Activated naive CD4-positive, alpha-beta T cell treated with anti-CD3 and anti-CD28 coated beads, Interleukin-2, amount 50 U/mL, for 72 hours (primary cell): Measurements from ENCODE around the gene SYT17. TPM values are rescaled to one million over a fixed set of nuclear protein-coding genes. Genes with fewer than 3 reads are reported as not detected.

ENCODE experiments used
- ATAC-seq, 2 donors: fragments of 150-1000 bp; cut with Tn5 transposase; 2 replicates each; pipeline ENCODE4 v1.10.0; 2021; ENCODE audit warnings: mild to moderate bottlenecking in 2 of 2, moderate library complexity in 2 of 2
- DNase-seq, 2 donors: peaks; one replicate each; pipeline ENCODE4 v3.0.0; 2021 to 2022; ENCODE audit warnings: low spot score in 2 of 2
- H3K27ac Mint-ChIP-seq, 2 donors: one replicate each; pipeline ENCODE4 v1.8.0; 2022; ENCODE audit warnings: mild to moderate bottlenecking in 2 of 2, mixed read lengths in 2 of 2
- H3K36me3 Mint-ChIP-seq, 2 donors: one replicate each; pipeline ENCODE4 v1.8.0; 2022; ENCODE audit warnings: mixed read lengths in 2 of 2
- H3K9me3 Mint-ChIP-seq, 2 donors: one replicate each; pipeline ENCODE4 v1.8.0; 2022; ENCODE audit warnings: mixed read lengths in 2 of 2
- total RNA-seq, 2 donors: library from RNA; stranded (reverse); gene quantifications; one replicate each; pipeline ENCODE4 v1.2.3, GENCODE V29; 2022

Gene SYT17
- total RNA-seq, 2 donors from 2014 or later, result not detected

GRCh38 chr16:19135896-19136438 lies 32.1 kb upstream of the SYT17 start:
- DNase-seq, result no peak

GRCh38 chr16:19136549-19137196 lies 31.4 kb upstream of the SYT17 start:
- Mint-ChIP-seq H3K36me3 (no peaks in the 10 kb centered on the region), H3K9me3 (no peaks in the 10 kb centered on the region), H3K27ac (no peak overlapping the region)
- ATAC-seq (peak in 1 of 2 donors; percentile 30), DNase-seq (no peak)

More at GRCh38 chr16:19135896-19136438, 32.1 kb upstream of the SYT17 start:
- Mint-ChIP-seq H3K36me3 (no peaks in the 10 kb centered on the region), H3K27ac (no peak overlapping the region), H3K9me3 (no peaks in the 10 kb centered on the region)
- ATAC-seq, result no peak

GRCh38 chr16:19137201-19138128 lies 30.6 kb upstream of the SYT17 start:
- DNase-seq (no peak), ATAC-seq (no peak)
- H3K9me3 Mint-ChIP-seq, result no peaks in the 10 kb centered on the region
- H3K27ac Mint-ChIP-seq, result no peak overlapping the region
- no peaks in the 10 kb centered on the region for H3K36me3 Mint-ChIP-seq

- Mint-ChIP-seq H3K36me3 (no peaks in the 10 kb centered on the region), H3K9me3 (no peaks in the 10 kb centered on the region), H3K27ac (no peak overlapping the region)
- no peak for DNase-seq
- no peak for ATAC-seq
Observed at GRCh38 chr16:19138601-19139000, 29.4 kb upstream of the SYT17 start.

- H3K9me3 Mint-ChIP-seq, result no peaks in the 10 kb centered on the region
- ATAC-seq (no peak), DNase-seq (no peak)
- H3K27ac Mint-ChIP-seq, result no peak overlapping the region
- H3K36me3 Mint-ChIP-seq, result no peaks in the 10 kb centered on the region
Observed at GRCh38 chr16:19139436-19140091, 28.5 kb upstream of the SYT17 start.

- DNase-seq (no peak), ATAC-seq (no peak)
- Mint-ChIP-seq H3K36me3 (no peaks in the 10 kb centered on the region), H3K27ac (no peak overlapping the region), H3K9me3 (no peaks in the 10 kb centered on the region)
Observed at GRCh38 chr16:19140396-19140795, 27.6 kb upstream of the SYT17 start.

DNA sequence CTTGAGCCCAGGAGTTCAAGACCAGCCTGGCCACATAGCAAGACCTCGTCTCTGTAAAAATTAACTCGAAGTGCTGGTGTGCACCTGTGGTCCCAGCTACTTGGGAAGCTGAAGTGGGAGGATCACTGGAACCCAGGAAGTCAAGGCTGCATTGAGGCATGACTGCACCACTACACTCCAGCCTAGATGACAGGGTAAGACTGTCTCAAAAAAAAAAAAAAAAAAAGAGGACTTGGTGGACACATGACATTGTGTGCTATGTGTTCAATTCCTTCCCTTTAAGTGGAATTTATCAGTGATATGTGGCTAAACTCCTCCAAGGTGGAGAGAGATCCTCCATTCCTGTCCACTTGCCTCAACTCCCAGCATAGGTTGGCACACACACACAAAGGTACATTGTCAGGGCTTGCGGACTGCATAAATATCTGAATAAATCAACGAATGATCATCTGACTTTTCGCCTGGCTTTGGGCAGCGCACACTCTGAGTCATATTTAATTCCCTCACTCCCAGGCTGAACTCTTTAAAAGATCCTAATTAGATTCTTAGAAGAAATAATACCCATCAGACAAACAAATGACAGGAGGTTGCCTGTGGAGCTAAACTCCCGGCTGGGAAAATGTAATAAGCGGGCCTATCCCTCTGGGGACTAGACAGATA lies 25.0 kb upstream of the SYT17 start:
- H3K36me3 Mint-ChIP-seq, result no peaks in the 10 kb centered on the region
- no peak for DNase-seq
- ATAC-seq, result no peak
- no peak overlapping the region for H3K27ac Mint-ChIP-seq
- H3K9me3 Mint-ChIP-seq, result no peaks in the 10 kb centered on the region

DNA sequence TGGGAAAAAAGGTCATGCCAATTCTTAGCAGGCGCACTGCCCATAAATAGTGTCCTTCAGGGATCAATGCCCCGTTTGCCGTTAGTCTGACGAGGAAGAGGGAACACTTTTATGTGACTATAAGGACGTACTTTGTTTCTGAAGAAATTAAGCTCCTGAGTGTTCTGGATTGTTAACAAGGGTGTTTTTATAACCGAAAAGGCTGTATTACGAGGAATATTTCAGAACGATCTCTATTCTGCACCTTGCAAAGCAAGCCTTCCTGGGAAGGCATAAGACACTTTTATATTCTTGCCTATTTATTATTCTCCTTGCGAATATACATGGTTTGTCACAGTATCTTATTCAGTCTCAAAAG lies 24.5 kb upstream of the SYT17 start:
- no peak overlapping the region for H3K27ac Mint-ChIP-seq
- no peaks in the 10 kb centered on the region for H3K9me3 Mint-ChIP-seq
- no peak for ATAC-seq
- no peak for DNase-seq
- H3K36me3 Mint-ChIP-seq, result no peaks in the 10 kb centered on the region

GRCh38 chr16:19145010-19145409 lies 23.0 kb upstream of the SYT17 start:
- Mint-ChIP-seq H3K36me3 (no peaks in the 10 kb centered on the region), H3K9me3 (no peaks in the 10 kb centered on the region), H3K27ac (no peak overlapping the region)
- ATAC-seq (no peak), DNase-seq (no peak)

DNA sequence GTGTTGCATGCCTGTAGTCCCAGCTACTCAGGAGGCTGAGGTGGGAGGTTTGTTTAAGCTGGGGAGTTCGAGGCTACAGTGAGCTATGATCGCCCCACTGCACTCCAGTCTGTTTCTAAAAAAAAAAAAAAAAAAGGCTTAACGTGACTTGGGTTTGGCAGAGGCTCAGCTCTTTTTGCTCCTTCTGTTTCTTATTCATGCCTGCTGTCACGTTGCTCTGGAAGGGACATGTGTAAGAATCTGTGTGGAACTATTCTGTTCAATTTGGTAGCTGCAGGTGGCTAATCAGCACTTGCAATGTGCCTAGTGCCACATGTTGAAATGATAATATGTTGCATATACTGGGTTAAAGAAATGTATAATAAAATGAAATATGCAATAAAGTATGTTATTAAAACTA lies 20.9 kb upstream of the SYT17 start:
- ATAC-seq (no peak), DNase-seq (no peak)
- Mint-ChIP-seq H3K36me3 (no peaks in the 10 kb centered on the region), H3K27ac (no peak overlapping the region), H3K9me3 (no peaks in the 10 kb centered on the region)

GRCh38 chr16:19147627-19148026 lies 20.4 kb upstream of the SYT17 start:
- no peaks in the 10 kb centered on the region for H3K9me3 Mint-ChIP-seq
- DNase-seq, result no peak
- H3K27ac Mint-ChIP-seq, result no peak overlapping the region

GRCh38 chr16:19148189-19148588 lies 19.9 kb upstream of the SYT17 start:
- no peaks in the 10 kb centered on the region for H3K36me3 Mint-ChIP-seq

More at GRCh38 chr16:19147627-19148026, 20.4 kb upstream of the SYT17 start:
- ATAC-seq, result no peak
- H3K36me3 Mint-ChIP-seq, result no peaks in the 10 kb centered on the region

GRCh38 chr16:19151310-19151709 lies 16.7 kb upstream of the SYT17 start:
- peaks cover 12% of the 10 kb centered on the region in 2 donors for H3K9me3 Mint-ChIP-seq
- H3K36me3 Mint-ChIP-seq, result no peaks in the 10 kb centered on the region
- H3K27ac Mint-ChIP-seq, result no peak overlapping the region
- no peak for DNase-seq
- ATAC-seq, result no peak

More at GRCh38 chr16:19148189-19148588, 19.9 kb upstream of the SYT17 start:
- DNase-seq, result no peak
- no peak for ATAC-seq
- H3K9me3 Mint-ChIP-seq, result peaks cover 2% of the 10 kb centered on the region in 2 donors
- no peak overlapping the region for H3K27ac Mint-ChIP-seq

DNA sequence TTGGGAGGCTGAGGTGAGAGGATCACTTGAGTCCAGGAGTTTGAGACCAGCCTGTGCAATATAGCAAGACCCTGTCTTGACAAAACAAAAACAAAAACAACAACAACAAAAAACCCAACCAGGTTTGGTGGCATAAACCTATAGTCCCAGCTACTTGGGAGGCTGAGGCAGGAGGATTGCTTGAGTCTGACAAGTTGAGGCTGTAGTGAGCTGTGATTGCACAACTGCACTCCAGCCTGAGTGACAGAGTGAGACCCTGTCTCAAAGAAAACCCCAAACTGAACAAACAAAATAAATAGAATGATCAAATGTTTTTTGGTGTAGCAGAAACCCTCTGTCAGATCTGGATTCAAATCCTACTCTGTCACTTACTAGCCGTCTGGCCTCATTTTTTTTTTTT lies 16.0 kb upstream of the SYT17 start:
- no peaks in the 10 kb centered on the region for H3K36me3 Mint-ChIP-seq

DNA sequence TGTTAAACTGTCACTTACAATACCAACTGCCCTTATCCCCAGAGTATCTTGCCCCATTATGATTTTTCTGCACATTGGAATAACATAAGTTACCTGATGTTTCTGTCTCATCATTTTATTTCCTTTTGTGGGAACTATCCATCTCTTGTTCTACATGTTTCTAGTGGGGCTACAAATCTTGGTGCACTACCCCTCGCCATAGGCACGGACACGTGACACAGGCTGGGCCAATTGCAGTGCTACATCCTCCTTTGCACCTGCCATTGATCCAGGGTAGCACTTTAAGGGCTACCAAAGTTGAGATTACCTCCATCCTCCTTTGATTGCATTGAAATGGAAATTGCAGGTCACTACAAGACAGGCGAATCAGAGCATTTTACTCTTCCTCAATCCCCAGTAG lies 14.2 kb upstream of the SYT17 start:
- H3K36me3 Mint-ChIP-seq, result no peaks in the 10 kb centered on the region

More for the DNA sequence above, 16.0 kb upstream of the SYT17 start:
- no peak for ATAC-seq
- Mint-ChIP-seq H3K9me3 (peaks cover 13 to 15% of the 10 kb centered on the region in 2 donors), H3K27ac (no peak overlapping the region)
- no peak for DNase-seq

DNA sequence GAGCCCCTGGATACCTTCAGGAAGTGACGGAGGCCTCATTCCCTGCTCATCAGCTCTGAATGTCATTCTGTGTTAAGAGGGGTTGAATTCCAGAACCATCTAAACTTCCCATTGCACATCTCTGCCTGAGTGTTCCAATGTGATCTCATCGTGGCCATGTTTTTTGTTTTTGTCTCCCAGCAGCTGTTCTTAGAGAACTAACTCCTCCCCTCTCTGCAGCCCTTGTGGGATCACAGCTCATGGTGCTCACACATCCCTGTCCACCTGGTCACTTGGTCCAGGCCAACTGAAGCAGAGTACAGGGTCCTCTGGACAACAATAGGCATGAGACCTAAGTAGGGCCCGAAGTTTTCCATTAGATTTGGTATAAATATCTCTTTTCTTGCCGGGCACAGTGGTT lies 6.0 kb upstream of the SYT17 start:
- Mint-ChIP-seq H3K27ac (no peak overlapping the region), H3K36me3 (no peaks in the 10 kb centered on the region), H3K9me3 (peaks cover 5 to 6% of the 10 kb centered on the region in 2 donors)
- ATAC-seq (no peak), DNase-seq (no peak)

More for the DNA sequence above, 14.2 kb upstream of the SYT17 start:
- no peak for DNase-seq
- H3K9me3 Mint-ChIP-seq, result peaks cover 13 to 15% of the 10 kb centered on the region in 2 donors
- ATAC-seq, result no peak
- no peak overlapping the region for H3K27ac Mint-ChIP-seq
